DOHH2 (cell line): ENCODE measurements around the gene EFCAB3.

Experiments used
- EZH2phosphoT487 ChIP-seq: fragments of 200-600 bp; sonication (generic); IDR thresholded peaks from 2 replicates; pipeline ENCODE4 v1.6.1; 2017; ENCODE audit warnings: borderline replicate concordance, mild to moderate bottlenecking, antibody characterized with exemption, low read length, moderate library complexity, mixed read lengths
- TF ChIP-seq, protein P1 (sequence below): fragments of 200-600 bp; sonication (generic); IDR thresholded peaks from one replicate; pipeline ENCODE4 v1.5.1; 2014; ENCODE audit warnings: antibody characterized with exemption, mild to moderate bottlenecking, low read depth, low read length; ENCODE audit not compliant: poor library complexity, severe bottlenecking

DNA sequence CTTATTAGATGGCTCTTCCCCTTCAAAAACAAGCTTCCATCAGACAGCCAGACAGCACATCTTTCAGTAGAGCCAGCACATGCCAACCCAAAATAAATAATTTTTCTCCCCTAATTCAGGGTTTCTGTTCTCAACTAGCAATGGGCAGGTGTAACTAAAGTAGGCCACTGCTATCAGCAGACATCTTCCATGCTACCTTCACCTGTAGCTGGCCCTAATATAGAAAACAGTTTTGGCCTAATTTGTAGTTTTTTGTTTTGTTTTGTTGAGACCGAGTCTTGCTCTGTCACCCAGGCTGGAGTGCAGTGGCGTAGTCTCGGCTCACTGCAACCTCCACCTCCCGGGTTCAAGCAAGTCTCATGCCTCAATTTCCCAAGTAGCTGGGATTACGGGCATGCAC, 29.2 kb upstream of the EFCAB3 start:
- TF ChIP-seq, protein P1, sequence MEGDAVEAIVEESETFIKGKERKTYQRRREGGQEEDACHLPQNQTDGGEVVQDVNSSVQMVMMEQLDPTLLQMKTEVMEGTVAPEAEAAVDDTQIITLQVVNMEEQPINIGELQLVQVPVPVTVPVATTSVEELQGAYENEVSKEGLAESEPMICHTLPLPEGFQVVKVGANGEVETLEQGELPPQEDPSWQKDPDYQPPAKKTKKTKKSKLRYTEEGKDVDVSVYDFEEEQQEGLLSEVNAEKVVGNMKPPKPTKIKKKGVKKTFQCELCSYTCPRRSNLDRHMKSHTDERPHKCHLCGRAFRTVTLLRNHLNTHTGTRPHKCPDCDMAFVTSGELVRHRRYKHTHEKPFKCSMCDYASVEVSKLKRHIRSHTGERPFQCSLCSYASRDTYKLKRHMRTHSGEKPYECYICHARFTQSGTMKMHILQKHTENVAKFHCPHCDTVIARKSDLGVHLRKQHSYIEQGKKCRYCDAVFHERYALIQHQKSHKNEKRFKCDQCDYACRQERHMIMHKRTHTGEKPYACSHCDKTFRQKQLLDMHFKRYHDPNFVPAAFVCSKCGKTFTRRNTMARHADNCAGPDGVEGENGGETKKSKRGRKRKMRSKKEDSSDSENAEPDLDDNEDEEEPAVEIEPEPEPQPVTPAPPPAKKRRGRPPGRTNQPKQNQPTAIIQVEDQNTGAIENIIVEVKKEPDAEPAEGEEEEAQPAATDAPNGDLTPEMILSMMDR, result no peak
- no peak for TF ChIP-seq EZH2phosphoT487
